Effector CD8-positive, alpha-beta T cell (primary cell): ENCODE data around the gene SPRR2E.
"Not testable (repeated sequence)": the region's sequence is repeated elsewhere in the genome, so short reads cannot be mapped to it uniquely, and the experiment has no call there.

Source experiments
- DNase-seq: peaks from one replicate; lab custom pipeline; 2025; lab: John Stamatoyannopoulos, UW
- total RNA-seq, 4 experiments: gene quantifications; one replicate each; lab custom pipeline; 2026; lab: John Stamatoyannopoulos, UW

SPRR2E gene
- total RNA-seq = 0 reads per million in 4 experiments

- DNase-seq = no peak
These were observed at the start of gene SPRR2E for GRCh38 chr1:153094426-153094825. Gene SPRR2E, minus strand, starts transcription at chr1:153094526. Its CDS starts 775 bp downstream, at chr1:153093751.

GRCh38 chr1:153141377-153141776 is 47.1 kb upstream of the SPRR2E start:
- no peak for DNase-seq

GRCh38 chr1:153140484-153140883 is 46.2 kb upstream of the SPRR2E start:
- DNase-seq = no peak

GRCh38 chr1:153133743-153134142 is 39.4 kb upstream of the SPRR2E start:
- no peak for DNase-seq

GRCh38 chr1:153133267-153133666 is 38.9 kb upstream of the SPRR2E start:
- no peak for DNase-seq

- DNase-seq = not testable (repeated sequence)
These were observed 34.4 kb upstream of the SPRR2E start for GRCh38 chr1:153128688-153129087.

- DNase-seq = no peak
These were observed 33.0 kb upstream of the SPRR2E start for GRCh38 chr1:153127296-153127695.

GRCh38 chr1:153125536-153125935 is 31.2 kb upstream of the SPRR2E start:
- no peak for DNase-seq

GRCh38 chr1:153123793-153124192 is 29.5 kb upstream of the SPRR2E start:
- not testable (repeated sequence) for DNase-seq

- DNase-seq = no peak
These were observed 28.6 kb upstream of the SPRR2E start for GRCh38 chr1:153122831-153123421.

GRCh38 chr1:153120945-153121344 is 26.6 kb upstream of the SPRR2E start:
- no peak for DNase-seq

GRCh38 chr1:153119491-153119971 is 25.2 kb upstream of the SPRR2E start:
- DNase-seq = no peak

- DNase-seq = not testable (repeated sequence)
These were observed 20.9 kb upstream of the SPRR2E start for GRCh38 chr1:153115264-153115663.

GRCh38 chr1:153113416-153113815 is 19.1 kb upstream of the SPRR2E start, which contains the start of gene SPRR2F:
Gene SPRR2F, minus strand, starts transcription at chr1:153113516. Its CDS starts 783 bp downstream, at chr1:153112733.
- DNase-seq = no peak

GRCh38 chr1:153112454-153112853 is 18.1 kb upstream of the SPRR2E start:
- not testable (repeated sequence) for DNase-seq

- no peak for DNase-seq
These were observed 5.9 kb upstream of the SPRR2E start for GRCh38 chr1:153100245-153100644.

GRCh38 chr1:153099461-153100045 is 5.2 kb upstream of the SPRR2E start:
- no peak for DNase-seq

GRCh38 chr1:153095764-153096163 is 1.4 kb upstream of the SPRR2E start:
- DNase-seq = no peak

- DNase-seq = no peak
These were observed 6.7 kb downstream of the SPRR2E start for GRCh38 chr1:153087652-153088051.

- no peak for DNase-seq
These were observed 12.6 kb downstream of the SPRR2E start for GRCh38 chr1:153081736-153082135.

GRCh38 chr1:153072806-153073726 is 21.3 kb downstream of the SPRR2E start:
- DNase-seq = no peak

- no peak for DNase-seq
These were observed 22.8 kb downstream of the SPRR2E start, which contains the start of gene SPRR2B for GRCh38 chr1:153071511-153071910. Gene SPRR2B, minus strand, starts transcription at chr1:153071611. Its CDS starts 772 bp downstream, at chr1:153070839.
